K562 (cell line): ENCODE results near the gene FN1. TPM values are rescaled to one million over a fixed set of nuclear protein-coding genes. Genes with fewer than 3 reads are reported as not detected.

Source experiments
- ATAC-seq: fragments of 200-7000 bp; cut with Tn5 transposase; 3 replicates; pipeline ENCODE4 v1.9.1; 2020; ENCODE audit warnings: moderate library complexity
- BruUV-seq: library from RNA; stranded (reverse); fragments of 400-500 nt; replicated peaks from 2 replicates; lab custom pipeline; 2021; lab: Mats Ljungman, UMichigan
- CTCF ChIA-PET: fragments of 300-600 bp; formaldehyde crosslinking; extraction: SDS; loops from one replicate; lab custom pipeline; 2021; ENCODE audit warnings: low intra/inter-chr PET ratio; lab: Yijun Ruan, JAX
- POLR2A ChIA-PET: fragments of 300-600, 350-650 bp; sonication (Branson Sonifier 250); formaldehyde crosslinking; extraction: SDS; loops from one replicate; lab custom pipeline; 2021; ENCODE audit warnings: antibody characterized with exemption, inconsistent platforms; lab: Yijun Ruan, JAX
- DNase-seq, 4 experiments: peaks; one replicate each; pipeline versions ENCODE4 v3.0.0 to v3.0.0-alpha.2; 2011 to 2018; ENCODE audit warnings: low spot score in 3 of 4, mixed read lengths in 3 of 4; ENCODE audit errors: extremely low read depth in 1 of 4
- FAIRE-seq: peaks from 2 replicates; lab custom pipeline; 2011; peaks lifted over from hg19 to GRCh38; lab: Jason Lieb, UNC
- H2AFZ ChIP-seq: 2 replicates; pipeline ENCODE4 v1.6.0; 2011; ENCODE audit warnings: low read depth, low read length, control low read depth, inconsistent platforms
- H3K27ac ChIP-seq: fragments of 200-600 bp; 3 replicates; pipeline ENCODE4 v1.8.0; 2011; ENCODE audit warnings: low read depth, mild to moderate bottlenecking, control low read depth, inconsistent platforms, low read length, moderate library complexity, mixed read lengths; ENCODE audit errors: extremely low read depth
- H3K27me3 ChIP-seq, 2 experiments: fragments of 300-600 bp in 1 of 2; 2 replicates in 1 of 2; 3 replicates in 1 of 2; pipeline versions ENCODE4 v1.6.0 to v1.8.0; 2011; ENCODE audit warnings: inconsistent platforms in 2 of 2, low read length in 2 of 2, mild to moderate bottlenecking in 1 of 2, mixed read lengths in 1 of 2, moderate library complexity in 1 of 2; ENCODE audit not compliant: control insufficient read depth in 2 of 2, insufficient read depth in 2 of 2
- H3K36me3 ChIP-seq: fragments of 300-600 bp; 3 replicates; pipeline ENCODE4 v1.8.0; 2011; ENCODE audit warnings: mild to moderate bottlenecking, low read length, inconsistent platforms; ENCODE audit not compliant: control insufficient read depth, insufficient read depth
- H3K4me1 ChIP-seq, 2 experiments: fragments of 200-600 bp in 1 of 2; replicated peaks in 1 of 2; 2 replicates in 1 of 2; 3 replicates in 1 of 2; pipeline versions ENCODE4 v1.5.1 to v1.8.0; 2011; ENCODE audit warnings: inconsistent platforms in 2 of 2, low read length in 2 of 2, mild to moderate bottlenecking in 1 of 2, mixed read lengths in 1 of 2, moderate library complexity in 1 of 2; ENCODE audit not compliant: control insufficient read depth in 2 of 2, insufficient read depth in 2 of 2
- H3K4me2 ChIP-seq: 2 replicates; pipeline ENCODE4 v1.6.1; 2011; ENCODE audit warnings: low read length, control low read depth, inconsistent platforms, mixed read lengths; ENCODE audit not compliant: insufficient read depth
- H3K4me3 ChIP-seq: fragments of 200-600 bp; sonication (generic), shearing (Covaris generic); 2 replicates; pipeline ENCODE4 v1.5.1; 2016; ENCODE audit warnings: control low read depth, inconsistent platforms
- H3K79me2 ChIP-seq: fragments of 200-600 bp; 3 replicates; pipeline ENCODE4 v1.8.0; 2011; ENCODE audit warnings: low read length, inconsistent platforms; ENCODE audit not compliant: control insufficient read depth, insufficient read depth
- H3K9ac ChIP-seq, 2 experiments: 2 replicates each; pipeline versions ENCODE4 v1.6.0 to v1.6.1; 2011; ENCODE audit warnings: low read depth in 2 of 2, low read length in 2 of 2, control low read depth in 1 of 2, inconsistent platforms in 1 of 2, mild to moderate bottlenecking in 1 of 2, mixed read lengths in 1 of 2; ENCODE audit not compliant: insufficient read depth in 1 of 2
- H3K9me1 ChIP-seq: one replicate; pipeline ENCODE4 v1.6.0; 2011; ENCODE audit warnings: inconsistent platforms, mild to moderate bottlenecking, low read length, moderate library complexity; ENCODE audit not compliant: control insufficient read depth, insufficient read depth
- H3K9me3 ChIP-seq: replicated peaks from 2 replicates; pipeline ENCODE4 v1.5.1; 2011; ENCODE audit warnings: low read depth, low read length, inconsistent platforms; ENCODE audit not compliant: control insufficient read depth, insufficient read depth
- H4K20me1 ChIP-seq: replicated peaks from 2 replicates; pipeline ENCODE4 v1.6.1; 2011; ENCODE audit warnings: low read length, inconsistent platforms, mixed read lengths; ENCODE audit not compliant: control insufficient read depth, insufficient read depth
- KAT2B ChIP-seq: IDR thresholded peaks from one replicate; pipeline ENCODE4 v1.6.1; 2012; ENCODE audit warnings: low read depth, mild to moderate bottlenecking, control low read depth, inconsistent platforms, low read length, moderate library complexity
- MECOM ChIP-seq: fragments of 250-450 bp; sonication (Bioruptor Pico); IDR thresholded peaks from 2 replicates; pipeline ENCODE4 v1.8.0; 2022; ENCODE audit warnings: inconsistent platforms
- POU5F1 ChIP-seq: fragments of 150-350 bp; IDR thresholded peaks from 2 replicates; pipeline ENCODE4 v1.6.1; 2014; ENCODE audit warnings: borderline replicate concordance, low read length, low read depth, mild to moderate bottlenecking; ENCODE audit not compliant: partially characterized antibody
- PRPF4 ChIP-seq: fragments of 200-400 bp; formaldehyde crosslinking; IDR thresholded peaks from one replicate; pipeline ENCODE4 v1.6.1; 2017; ENCODE audit warnings: low read length, low read depth, mild to moderate bottlenecking; ENCODE audit not compliant: insufficient read depth, poor library complexity, severe bottlenecking
- SAP30 ChIP-seq: fragments of 200-600 bp; sonication (generic); IDR thresholded peaks from 2 replicates; pipeline ENCODE4 v1.6.1; 2012; ENCODE audit warnings: borderline replicate concordance, low read depth, mild to moderate bottlenecking, moderate library complexity, low read length, control low read depth, inconsistent platforms; ENCODE audit not compliant: insufficient read depth, poor library complexity, severe bottlenecking
- TSC22D4 ChIP-seq: fragments of 450-650 bp; IDR thresholded peaks from 2 replicates; pipeline ENCODE4 v1.6.1; 2016; ENCODE audit warnings: missing genetic modification characterization, missing biosample characterization, control low read depth
- UBTF ChIP-seq, 2 experiments: IDR thresholded peaks; 2 replicates each; pipeline ENCODE4 v1.6.1; 2012; ENCODE audit warnings: improper control_type of control experiment in 2 of 2, low read depth in 2 of 2, low read length in 2 of 2, borderline replicate concordance in 1 of 2
- ZC3H11A ChIP-seq: IDR thresholded peaks from 2 replicates; pipeline ENCODE4 v1.6.1; 2012; ENCODE audit warnings: low read depth, low read length, improper control_type of control experiment
- WGBS: fragments of 100-300 bp; shearing (Covaris generic); methylation state at CpG from one replicate; pipeline ENCODE4 v1.1.6; 2016; ENCODE audit warnings: low coverage, mixed read lengths; ENCODE audit not compliant: insufficient coverage; ENCODE audit errors: missing lambda C conversion rate; 5-methylcytosine and 5-hydroxymethylcytosine counted together
- in situ Hi-C: fragments of 300-500 bp; cut with MboI; formaldehyde crosslinking; loops from 4 replicates; pipeline ENCODE4 v1.15.0; 2018; ENCODE audit warnings: inconsistent platforms, mixed read lengths
- intact Hi-C: fragments of 100-400 bp; cut with micrococcal nuclease; formaldehyde crosslinking; loops from 2 replicates; pipeline ENCODE4 v1.14.2; 2022
- polyA plus RNA-seq, 8 experiments: library from polyadenylated mRNA; depleted of rRNA in 4 of 8; stranded (reverse) in 5 of 8; unstranded in 3 of 8; fragments of >200 nt; fragmentation: Nextera tagmentation in 2 of 8; fragmentation: Illumina TruSeq in 1 of 8; extraction: Ambion mirVana in 2 of 8; extraction: Trizol in 1 of 8; gene quantifications; 2 replicates each; pipeline versions ENCODE4 v1.2.1 to v1.2.3, GENCODE V29; 2011 to 2014; ENCODE audit warnings: inconsistent platforms in 1 of 8, missing spikeins in 1 of 8
- total RNA-seq, 7 experiments: library from RNA; depleted of rRNA in 6 of 7; stranded (reverse); fragments of >200 nt in 6 of 7; fragmentation: Illumina TruSeq in 2 of 7; extraction: Trizol in 2 of 7; gene quantifications; 2 replicates each; pipeline versions ENCODE4 v1.2.1 to v1.2.3, GENCODE V29; 2011 to 2021; ENCODE audit warnings: low replicate concordance in 1 of 7
- TF ChIP-seq, protein P1 (sequence below): fragments of 250-450 bp; sonication (Bioruptor Pico); IDR thresholded peaks from 2 replicates; pipeline ENCODE4 v1.8.0; 2021; ENCODE audit warnings: mild to moderate bottlenecking, moderate library complexity

Gene FN1
- total and polyA plus RNA-seq, 9 of the 15 experiments (the other 6 are each of a cell fraction or from before 2014, with no cell fraction given): 7.4 to 19.1 (median 11.2) TPM

DNA sequence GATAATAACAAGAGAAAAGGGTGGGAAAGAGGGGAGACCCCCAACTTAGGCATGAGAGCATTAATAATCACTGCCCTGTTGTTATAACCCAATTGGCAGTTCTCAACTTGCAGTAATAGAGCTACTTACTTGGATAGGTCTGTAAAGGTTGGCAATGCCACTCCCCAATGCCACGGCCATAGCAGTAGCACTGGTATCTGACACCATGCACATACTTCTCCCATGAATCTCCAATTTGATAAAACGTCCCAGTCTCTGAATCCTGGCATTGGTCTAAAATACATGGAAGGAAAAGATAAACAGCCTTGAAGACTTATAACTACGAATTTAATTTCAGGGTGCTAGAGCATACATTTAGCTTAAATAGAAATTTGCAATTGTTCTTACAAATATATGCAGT is 16.8 kb downstream of the FN1 start:
- BruUV-seq: no TSS peak
- ChIA-PET CTCF (no interaction called here), POLR2A (no interaction called here)
- Histone ChIP-seq H3K27me3 (no peaks in the 10 kb centered on the region), H3K9me1 (no peaks in the 10 kb centered on the region), H3K4me2 (no peak overlapping the region), H3K4me1 (peaks cover 4 to 27% of the 10 kb centered on the region in 2 experiments; a peak in 2 of 5 replicates), H3K27ac (no peak overlapping the region), H3K4me3 (no peak overlapping the region), H2AFZ (no peak overlapping the region), H3K9ac (no peak overlapping the region), H3K79me2 (no peaks in the 10 kb centered on the region), H4K20me1 (no peaks in the 10 kb centered on the region), H3K36me3 (no peaks in the 10 kb centered on the region), H3K9me3 (no peaks in the 10 kb centered on the region)
- no peak for DNase-seq
- intact Hi-C loops: no loop called here
- 53% methylated on average over 3 of the region's 3 CpGs for WGBS
- in situ Hi-C loops: no loop called here
- ATAC-seq: no peak
- TF ChIP-seq ZC3H11A: no peak
- no peak for TF ChIP-seq KAT2B
- TF ChIP-seq, protein P1, sequence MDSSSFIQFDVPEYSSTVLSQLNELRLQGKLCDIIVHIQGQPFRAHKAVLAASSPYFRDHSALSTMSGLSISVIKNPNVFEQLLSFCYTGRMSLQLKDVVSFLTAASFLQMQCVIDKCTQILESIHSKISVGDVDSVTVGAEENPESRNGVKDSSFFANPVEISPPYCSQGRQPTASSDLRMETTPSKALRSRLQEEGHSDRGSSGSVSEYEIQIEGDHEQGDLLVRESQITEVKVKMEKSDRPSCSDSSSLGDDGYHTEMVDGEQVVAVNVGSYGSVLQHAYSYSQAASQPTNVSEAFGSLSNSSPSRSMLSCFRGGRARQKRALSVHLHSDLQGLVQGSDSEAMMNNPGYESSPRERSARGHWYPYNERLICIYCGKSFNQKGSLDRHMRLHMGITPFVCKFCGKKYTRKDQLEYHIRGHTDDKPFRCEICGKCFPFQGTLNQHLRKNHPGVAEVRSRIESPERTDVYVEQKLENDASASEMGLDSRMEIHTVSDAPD: no peak
- TF ChIP-seq POU5F1: no peak
- no peak for TF ChIP-seq SAP30
- no peak for TF ChIP-seq PRPF4
- TF ChIP-seq TSC22D4 (tag): no peak
- no peak for TF ChIP-seq MECOM (CRISPR knock-in tag)
- no peak for TF ChIP-seq UBTF (IDR thresholded peaks at IDR 0.05; ENCODE audit: borderline replicate concordance in 1 of 2, low read depth in 2 of 2, low read length in 2 of 2)
- no peak for FAIRE-seq
